HG03520 (cell line): Measurements from ENCODE around the gene ST6GALNAC3.
"Not testable (repeated sequence)": the region's sequence is repeated elsewhere in the genome, so short reads cannot be mapped to it uniquely, and the experiment has no call there.

Experiments used
- ATAC-seq: cut with Tn5 transposase; IDR thresholded peaks from one replicate; pipeline ENCODE4 v1.9.1; 2021; ENCODE audit warnings: mild to moderate bottlenecking, moderate library complexity; ENCODE audit not compliant: unreplicated experiment

The ST6GALNAC3 gene

DNA sequence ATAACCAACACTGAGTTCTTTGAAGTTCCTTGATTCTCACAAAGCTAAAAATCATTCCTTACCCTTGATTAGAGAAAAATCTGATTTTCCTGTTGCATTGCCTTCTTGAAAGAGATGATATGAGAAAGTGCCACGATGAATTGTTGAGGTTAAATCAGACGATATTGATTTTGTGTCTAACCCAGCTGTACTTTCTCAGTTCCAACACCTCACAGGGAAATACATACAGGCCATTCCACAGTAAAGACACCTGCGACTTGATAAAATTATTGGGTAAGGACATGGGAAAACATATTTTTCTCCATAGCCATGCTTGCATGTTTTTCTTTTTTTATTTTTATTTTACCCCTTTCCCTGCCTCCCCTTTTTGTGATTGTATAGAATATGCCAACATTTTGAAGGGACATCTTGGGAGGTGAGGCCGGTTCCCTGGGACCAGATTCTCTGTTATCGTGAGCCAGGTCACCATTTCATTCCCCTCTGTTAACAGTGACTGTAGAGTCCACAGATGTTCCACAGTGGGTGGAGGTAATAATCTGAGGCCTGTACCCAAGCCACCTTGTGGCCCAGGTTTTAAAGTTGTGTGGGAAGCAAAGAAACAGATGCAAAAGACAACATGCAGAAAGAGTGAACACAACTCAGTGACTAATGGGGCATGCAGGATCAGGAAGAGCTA lies 537.4 kb downstream of the ST6GALNAC3 start:
- ATAC-seq = no peak

DNA sequence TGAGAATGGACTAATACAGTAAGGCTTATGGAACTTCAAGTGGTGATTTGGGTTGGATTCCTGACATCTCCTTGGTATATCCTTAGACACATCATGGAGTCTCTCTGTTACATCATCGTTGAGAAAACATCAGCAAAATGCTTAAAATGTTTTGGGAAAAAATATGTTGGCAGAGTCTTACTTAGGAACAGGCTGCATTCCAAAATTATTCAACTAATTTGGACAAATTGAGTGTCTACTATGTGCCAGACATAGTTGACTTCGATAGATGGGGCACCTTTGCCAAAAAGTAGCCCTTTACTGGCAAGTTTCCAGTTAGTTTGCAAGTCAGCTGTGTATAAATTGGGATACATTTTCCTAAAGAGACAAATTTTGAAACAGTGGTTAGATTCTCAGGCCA lies 539.3 kb downstream of the ST6GALNAC3 start:
- no peak for ATAC-seq

DNA sequence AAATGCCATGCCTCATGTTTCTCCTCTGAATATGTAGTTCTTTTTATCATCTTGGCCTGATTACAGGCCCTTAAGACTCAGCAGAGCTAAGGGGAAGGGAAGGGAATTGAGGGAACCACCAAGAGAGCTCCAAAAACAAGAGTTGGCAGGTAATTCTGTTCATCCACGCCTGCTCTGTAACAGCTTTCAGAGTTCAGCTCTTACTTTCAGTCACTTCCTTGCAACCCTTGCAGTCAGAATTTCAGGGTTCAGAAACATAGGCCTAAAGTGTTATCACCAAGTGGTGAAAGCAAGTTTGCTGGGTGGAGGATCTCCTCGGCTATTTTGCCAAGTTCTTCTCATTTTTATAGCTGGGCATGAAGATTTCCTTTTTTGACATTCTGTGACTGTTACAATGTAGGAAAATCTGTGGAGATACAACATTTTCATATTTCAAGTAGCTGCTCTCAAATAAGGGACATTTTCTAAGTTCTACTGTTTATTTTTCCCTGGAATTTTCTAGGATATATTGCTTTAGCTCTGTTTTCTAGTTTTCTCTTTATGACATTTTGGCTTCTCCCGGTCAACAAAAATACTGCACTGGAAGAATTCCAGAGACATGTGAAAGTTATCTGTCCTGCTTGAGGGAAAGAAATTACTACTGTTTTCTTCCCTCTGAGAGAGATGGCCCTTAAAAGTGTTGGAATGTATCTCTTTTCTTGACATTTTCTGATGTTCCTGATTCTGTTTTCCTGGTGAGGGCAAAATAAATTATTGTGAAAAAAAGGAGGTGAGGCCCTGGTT lies 540.9 kb downstream of the ST6GALNAC3 start:
- no peak for ATAC-seq

DNA sequence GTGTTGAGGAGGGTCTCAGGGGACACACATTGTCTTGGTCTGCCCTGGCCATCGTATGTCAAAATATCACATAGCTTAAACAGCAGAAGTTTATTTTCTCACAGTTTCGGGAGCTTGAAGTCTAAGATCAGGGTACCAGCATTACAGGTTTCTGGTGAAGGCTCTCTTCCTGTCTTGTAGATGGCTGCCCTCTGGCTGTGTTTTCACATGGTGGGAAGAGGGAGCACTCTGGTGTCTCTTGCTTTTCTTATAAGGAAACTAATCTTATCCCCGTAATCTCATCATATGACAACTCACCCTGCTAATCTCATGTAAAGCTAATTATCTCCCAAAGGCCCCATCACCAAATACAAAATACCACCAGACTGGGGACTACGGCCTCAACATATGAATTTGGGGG lies 545.8 kb downstream of the ST6GALNAC3 start:
- no peak for ATAC-seq

DNA sequence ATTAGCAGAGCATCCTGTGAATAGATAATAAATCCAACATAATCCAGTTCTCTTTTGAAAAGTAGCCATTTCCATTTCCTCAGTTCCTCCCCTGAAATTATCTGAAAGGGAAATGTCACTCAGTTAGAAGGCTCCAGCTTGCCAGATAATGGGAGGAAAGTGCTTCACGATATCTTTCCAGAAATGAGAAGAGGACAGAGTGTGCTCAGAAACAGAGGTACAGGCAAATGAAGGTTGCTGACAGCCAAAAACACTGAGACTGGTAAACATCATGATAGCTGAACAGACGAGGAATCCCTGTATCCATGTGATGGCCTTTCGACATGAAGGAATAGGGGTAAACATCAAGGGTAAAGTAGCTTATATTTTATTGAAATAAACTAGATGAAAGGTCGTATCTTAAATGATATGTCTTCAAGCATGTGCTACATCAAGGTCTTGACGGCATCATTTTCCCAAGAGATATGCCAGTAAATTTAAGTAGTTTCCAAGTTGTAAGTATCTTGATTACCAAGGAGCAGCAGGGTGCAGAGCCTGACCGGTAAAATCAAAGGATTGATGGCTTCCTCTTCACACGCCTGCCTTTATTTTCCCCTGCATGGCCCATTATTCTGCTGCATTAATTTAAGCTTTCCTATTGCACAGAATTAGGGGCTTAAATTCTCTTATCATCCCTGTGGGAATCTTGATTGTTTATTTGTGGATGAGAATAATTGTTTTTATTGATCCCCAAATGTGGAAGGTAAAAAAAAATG lies 548.4 kb downstream of the ST6GALNAC3 start:
- no peak for ATAC-seq

DNA sequence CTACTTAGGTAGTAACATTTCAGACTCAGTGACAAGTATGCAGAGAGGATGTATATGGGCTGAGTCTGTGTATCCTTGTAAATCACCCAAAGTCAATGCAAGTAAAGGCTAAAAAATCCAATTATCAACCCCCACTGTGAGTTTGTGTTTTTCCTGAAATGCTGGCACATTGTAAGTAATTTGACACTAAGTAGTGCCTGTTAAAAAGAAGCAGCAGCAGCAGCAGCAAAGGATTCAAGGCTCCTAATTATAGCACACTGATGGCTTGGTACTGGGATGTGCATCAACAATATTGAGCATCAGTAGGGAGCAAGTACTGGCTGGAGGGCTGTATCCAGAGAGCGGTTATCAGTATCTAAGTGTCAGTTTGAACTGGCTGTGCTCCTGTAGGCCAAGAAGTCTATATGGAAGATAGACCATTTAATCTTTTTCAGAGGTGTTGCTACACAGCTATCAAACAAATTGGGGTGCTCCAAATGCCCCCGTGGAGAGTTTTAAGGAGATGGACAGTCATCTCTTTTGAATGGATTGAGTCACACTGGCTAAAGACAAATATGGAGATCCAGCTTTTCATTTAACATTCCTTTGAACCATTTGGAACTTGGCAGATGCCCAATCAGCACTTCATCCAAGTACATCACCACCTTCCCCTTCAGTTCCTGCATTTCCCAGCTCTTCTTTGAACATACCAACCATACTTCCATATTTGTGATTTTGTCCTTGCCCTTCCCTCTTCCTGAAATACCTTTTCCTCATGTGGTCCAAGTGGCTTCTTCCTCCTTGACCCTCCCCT lies 551.5 kb downstream of the ST6GALNAC3 start:
- no peak for ATAC-seq

DNA sequence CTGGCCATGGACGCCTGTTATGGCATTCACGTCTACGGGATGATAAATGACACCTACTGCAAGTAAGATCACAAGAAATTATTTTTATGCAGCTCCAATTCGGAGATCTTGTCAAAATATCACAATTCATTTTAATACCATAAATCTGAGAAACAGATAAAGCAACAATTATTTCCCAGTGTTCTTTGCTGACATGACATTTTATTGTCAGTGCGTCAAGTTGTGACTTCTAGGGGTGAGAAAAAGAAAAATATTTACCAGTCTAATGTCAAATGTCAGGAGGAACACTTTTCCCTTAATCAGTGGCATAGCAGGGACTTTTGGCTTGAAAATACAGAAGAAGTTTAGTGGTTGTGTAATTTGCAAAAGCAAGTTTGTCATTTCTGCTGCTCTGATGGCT lies 553.0 kb downstream of the ST6GALNAC3 start:
- no peak for ATAC-seq

DNA sequence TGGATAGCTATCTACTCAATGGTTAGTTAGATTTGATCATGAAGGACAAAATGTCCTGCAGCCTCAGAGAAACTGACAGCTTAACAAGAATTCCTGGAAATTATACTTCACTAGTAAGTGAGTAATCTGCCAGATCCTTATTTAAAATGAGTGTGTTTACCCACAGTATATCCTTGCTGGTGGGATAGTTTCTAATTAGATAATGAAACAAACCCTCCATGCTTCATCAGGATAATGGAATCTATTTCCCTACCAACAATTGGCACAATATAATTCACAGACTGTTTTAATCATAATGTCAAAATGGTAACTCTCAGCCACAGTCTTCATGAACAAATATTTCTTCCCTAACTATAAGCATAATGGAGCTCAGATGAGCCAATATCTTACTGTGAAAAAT lies 553.4 kb downstream of the ST6GALNAC3 start:
- ATAC-seq = no peak

DNA sequence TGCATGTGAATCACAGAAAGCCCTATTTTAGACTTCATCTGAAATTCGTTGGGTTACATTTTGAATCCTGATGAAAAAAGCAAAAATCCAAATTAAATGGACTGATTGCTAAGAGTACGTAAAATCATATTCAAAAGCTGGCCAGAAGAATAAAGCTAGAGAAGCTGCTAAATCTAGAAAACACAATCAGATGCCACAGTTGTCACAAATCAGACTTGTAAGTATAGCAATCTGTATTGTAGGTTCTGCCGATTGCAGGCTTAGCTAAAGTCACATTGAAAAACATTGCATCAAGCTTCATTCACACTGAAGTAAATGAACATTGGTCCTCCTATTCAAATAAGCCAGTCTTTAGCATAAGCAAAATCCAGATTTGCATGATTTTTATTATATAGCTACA lies 557.6 kb downstream of the ST6GALNAC3 start:
- no peak for ATAC-seq

DNA sequence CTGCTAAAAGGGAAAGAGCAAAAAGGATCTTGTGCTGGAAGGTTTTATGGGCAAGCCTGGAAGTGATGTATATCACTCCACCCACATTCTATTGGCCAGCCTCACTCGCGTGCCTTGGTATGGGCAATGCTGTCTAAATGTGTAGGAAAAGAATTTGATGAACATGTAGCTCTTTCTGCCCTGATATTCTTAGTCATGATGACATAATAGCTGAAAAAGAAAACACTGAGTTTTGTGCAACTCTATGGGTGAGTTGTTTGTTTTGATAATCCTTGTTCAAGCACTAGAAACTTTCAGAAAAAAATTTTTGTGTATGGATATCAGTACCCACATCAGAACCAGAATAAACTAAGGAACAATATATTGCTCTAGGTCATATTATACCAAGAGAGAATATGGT lies 561.2 kb downstream of the ST6GALNAC3 start:
- no peak for ATAC-seq

DNA sequence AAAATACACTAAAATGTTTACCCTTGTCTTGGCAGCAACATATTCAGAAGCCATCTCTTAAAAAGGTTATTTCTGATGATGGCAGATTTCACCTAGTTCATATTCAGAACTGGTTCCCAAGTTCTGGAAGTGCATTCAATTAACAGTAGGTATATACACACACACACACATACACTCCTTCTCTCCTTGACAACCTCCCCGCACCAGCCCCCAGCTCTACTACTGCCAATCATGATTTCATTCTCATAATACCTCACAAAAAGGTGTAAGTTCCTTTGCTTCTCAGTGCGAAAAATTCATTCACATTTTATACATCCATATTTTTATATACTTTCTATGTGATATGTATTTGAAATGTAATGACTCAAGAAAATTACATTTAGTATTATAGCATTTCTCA lies 564.6 kb downstream of the ST6GALNAC3 start:
- no peak for ATAC-seq

DNA sequence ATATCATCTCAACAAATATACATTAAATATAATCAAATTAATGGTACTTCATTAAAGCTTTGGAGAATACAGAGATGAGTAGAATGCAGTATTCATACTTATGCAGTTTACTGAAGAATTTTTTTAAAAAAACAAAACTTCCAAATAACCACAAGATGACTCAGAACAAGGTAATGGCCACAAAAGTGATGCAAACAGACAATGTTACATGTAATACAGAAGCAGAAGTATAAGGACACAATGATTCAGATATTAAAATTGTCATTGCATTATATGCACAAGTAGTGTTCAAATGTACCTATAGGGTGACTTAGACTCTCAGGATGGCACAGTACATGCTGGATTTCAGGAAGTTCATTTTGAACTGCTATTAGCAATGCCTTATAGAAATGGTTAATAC lies 565.5 kb downstream of the ST6GALNAC3 start:
- ATAC-seq = no peak

DNA sequence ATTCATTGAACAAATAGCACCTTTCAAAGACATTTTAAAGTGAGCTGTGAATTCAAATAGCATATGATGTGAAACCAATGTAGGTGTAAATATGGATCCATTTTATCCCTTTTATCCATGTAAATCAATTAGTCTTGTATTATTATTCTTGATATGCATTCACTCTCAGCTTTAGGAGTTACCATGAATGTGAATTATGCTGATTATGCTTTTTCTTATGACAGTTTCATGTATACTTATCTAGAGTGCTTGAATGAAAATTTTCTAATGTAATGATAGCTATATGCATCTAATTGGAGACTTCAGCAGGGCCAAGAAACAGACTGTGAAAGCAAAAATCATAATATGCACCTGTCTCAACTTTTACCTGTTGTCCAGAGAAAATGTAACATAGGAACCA lies 566.2 kb downstream of the ST6GALNAC3 start:
- ATAC-seq = no peak

DNA sequence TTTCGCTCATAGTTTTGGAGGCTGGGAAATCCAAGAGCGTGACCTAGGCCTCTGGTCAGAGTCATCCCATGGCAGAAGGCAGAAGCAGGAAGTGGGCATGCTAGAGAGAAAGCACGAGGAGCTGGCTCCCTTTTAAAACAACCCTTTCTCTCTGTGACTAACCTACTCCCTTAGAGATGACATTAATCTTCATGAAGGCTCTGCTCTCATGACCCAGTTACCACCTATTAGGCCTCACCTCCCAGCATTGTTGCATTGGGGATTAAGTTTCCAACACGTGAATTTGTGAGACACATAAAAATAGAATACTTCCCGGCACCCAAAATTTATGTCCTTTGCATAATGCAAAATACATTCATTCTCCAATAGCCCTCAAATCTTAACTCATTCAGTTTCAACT lies 569.6 kb downstream of the ST6GALNAC3 start:
- no peak for ATAC-seq

DNA sequence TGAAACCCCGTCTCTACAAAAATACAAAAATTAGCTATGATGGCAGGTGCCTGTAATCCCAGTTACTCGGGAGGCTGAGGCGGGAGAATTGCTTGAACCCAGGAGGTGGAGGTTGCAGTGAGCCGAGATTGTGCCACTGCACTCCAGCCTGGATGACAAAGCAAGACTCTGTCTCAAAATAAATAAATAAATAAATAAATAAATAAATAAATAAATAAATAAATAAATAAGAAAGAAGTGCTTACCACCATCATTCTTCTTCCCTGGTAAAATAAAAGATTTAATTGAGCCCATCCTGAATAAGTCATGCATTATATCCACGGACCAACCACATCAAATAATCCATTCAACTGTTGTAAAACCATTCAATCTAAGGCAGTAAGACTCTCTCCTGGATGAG lies 578.3 kb downstream of the ST6GALNAC3 start:
- not testable (repeated sequence) for ATAC-seq

DNA sequence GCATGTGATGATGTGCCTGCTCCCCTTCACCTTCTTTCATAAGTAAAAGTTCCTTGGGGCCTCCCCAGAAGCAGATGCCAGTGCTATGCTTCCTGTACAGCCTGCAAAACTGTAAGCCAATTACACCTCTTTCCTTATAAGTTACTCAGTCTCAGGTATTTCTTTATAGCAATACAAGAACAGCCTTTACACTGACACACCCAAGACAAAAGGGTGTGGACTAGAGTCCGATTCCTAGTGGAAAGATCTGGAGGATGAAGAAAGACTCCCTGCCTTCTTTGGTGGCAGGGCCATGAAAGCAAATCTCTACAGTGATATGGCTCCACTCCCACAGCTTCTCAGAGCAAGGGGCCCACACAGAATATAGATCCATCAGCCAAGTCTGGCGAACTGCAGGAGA lies 583.1 kb downstream of the ST6GALNAC3 start:
- ATAC-seq = no peak

DNA sequence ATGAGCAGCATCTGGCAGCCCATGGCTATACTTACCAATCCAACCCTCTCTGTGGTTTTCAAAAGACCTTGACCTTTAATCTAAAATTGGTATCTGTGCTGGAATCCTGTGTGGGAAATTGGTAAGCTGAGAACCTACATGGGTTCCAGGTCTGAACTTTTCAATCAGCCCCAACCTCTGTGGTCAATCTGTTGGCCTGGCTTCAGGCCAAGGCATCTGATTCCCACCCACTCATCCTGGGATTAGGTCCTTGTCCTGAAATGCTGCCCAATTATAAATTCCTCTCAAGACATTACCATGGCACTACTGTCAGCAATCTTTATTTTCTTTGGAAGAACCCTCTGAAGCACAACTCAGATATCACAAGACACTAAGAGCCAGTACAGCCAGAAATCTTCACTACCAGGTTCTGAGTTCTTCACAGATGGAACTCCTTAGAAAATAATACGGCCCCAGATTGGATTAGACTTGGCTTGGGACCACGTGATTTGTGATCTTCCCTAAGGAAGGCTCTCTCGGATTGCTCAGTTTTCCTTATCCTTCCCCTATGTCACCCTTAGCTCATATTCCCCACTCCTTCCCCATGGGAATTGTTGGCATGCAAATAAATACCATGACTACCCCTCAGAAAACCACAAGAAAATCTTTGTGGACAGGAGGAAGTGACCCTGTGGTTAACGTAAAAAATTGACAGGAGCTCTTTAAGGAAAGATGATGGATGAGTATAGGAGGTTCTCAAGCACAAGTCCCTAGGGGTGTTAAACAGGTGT lies 584.8 kb downstream of the ST6GALNAC3 start:
- ATAC-seq = no peak

DNA sequence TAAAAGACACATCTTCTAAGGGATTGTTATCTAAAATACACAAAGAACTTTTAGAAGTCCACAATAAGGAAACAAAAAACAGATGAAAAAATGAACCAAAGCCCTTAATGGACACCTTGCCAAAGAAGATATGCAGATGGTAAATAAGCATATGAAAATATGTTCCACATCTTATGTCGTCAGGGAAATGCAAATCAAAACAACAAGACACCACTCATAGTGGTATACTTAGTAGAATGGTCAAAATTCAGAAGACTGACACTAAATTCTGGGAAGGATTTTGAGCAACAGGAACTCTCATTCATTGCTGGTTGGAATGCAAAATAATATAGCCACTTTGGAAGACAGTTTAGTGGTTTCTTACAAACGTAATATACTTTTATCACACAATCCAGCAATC lies 587.0 kb downstream of the ST6GALNAC3 start:
- no peak for ATAC-seq

DNA sequence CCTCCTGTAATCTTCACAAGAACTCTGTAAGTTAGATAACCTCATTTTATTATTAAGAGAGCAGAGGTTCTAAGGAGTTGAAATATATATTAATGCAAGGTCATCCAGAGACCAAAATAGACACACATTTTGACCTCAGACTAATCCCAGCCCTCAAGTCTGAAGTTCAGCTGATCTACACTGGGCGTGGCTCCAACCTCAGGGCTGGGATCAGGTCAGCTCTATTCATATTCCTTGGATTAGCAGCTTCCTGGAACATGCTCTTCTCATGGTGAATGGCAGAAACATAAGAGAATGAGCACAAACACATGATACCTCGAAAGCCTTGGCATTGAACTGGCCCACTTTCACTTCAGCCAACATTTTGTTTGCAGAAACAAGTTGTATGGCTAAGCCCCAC lies 592.0 kb downstream of the ST6GALNAC3 start:
- no peak for ATAC-seq

DNA sequence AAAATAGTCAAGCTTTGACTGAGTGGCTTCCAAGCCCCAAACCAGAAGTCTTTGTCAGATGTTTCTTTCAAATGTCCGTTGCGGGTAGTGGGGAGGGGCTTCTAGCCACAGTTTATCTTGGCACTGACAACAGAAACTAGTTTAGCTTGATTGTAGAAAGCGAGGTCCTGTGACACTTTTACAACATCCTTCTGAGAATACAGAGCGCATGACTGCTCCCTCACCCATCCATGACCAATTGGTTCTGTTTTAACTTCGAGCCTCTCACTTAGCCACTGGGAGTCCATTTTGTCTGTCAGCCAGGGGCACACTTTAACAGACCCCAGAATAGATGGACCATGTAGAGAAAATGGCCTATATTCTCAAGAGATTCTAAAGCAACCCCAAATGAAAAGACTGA lies 593.5 kb downstream of the ST6GALNAC3 start:
- peak; percentile 97 for ATAC-seq
